PC-3 (cell line): Measurements from ENCODE around the gene CIB4.

Experiments used
- EZH2 ChIP-seq: fragments of 300-600 bp; sonication (generic); IDR thresholded peaks from one replicate; pipeline ENCODE4 v1.6.1; 2017; ENCODE audit warnings: antibody characterized with exemption, mild to moderate bottlenecking, low read length; ENCODE audit not compliant: unreplicated experiment
- EZH2phosphoT487 ChIP-seq: fragments of 300-600 bp; sonication (generic); IDR thresholded peaks from 2 replicates; pipeline ENCODE4 v1.6.1; 2018; ENCODE audit warnings: mild to moderate bottlenecking, antibody characterized with exemption, low read length, borderline replicate concordance
- TF ChIP-seq, protein P1 (sequence below): fragments of 300-600 bp; sonication (generic); conservative IDR thresholded peaks from 2 replicates; pipeline ENCODE4 v1.5.1; 2017; ENCODE audit warnings: antibody characterized with exemption, low read depth, mild to moderate bottlenecking, low read length

DNA sequence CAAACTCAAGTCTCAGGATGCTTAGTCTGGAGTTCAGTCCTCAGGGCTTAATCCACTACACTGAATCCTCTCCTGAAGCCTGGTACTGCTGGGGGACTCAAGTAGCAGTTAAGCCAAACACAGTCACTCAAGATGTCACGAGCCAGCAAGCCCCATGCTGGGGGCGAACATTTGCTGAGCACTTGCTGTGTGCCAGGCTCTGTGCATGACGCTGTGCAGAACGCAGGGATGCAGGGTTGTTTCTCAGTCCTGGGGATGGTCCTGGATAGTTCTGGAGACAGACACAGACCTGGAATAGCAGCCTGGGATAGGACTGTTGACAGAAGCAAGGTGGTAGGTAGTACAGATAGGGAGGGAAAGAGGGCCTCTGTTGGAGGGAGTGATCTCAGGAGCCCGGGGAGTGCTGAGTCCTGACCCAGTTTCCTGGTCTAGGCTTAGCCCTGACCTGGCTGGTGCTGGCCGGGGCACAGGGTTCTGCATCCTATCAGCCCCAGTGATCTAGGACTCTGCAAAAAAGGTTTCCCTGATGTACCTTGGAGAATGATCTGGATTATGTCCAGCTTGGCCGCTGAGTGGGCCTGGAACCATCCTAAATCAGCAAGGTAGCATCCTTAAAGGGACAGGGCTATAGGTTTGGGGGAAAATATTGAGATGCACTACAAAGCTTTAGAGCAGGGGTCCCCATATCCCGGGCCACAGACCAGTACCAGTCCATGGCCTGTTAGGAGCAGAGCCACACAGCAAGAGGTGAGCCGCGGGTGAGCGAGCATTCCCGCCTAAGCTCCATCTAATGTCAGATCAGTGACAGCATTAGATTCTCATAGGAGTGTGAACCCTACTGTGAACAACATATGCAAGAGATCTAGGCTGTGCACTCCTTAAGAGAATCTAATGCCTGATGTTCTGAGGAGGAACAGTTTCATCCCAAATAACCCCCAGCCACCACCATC is 108.6 kb downstream of the CIB4 start:
- TF ChIP-seq, protein P1, sequence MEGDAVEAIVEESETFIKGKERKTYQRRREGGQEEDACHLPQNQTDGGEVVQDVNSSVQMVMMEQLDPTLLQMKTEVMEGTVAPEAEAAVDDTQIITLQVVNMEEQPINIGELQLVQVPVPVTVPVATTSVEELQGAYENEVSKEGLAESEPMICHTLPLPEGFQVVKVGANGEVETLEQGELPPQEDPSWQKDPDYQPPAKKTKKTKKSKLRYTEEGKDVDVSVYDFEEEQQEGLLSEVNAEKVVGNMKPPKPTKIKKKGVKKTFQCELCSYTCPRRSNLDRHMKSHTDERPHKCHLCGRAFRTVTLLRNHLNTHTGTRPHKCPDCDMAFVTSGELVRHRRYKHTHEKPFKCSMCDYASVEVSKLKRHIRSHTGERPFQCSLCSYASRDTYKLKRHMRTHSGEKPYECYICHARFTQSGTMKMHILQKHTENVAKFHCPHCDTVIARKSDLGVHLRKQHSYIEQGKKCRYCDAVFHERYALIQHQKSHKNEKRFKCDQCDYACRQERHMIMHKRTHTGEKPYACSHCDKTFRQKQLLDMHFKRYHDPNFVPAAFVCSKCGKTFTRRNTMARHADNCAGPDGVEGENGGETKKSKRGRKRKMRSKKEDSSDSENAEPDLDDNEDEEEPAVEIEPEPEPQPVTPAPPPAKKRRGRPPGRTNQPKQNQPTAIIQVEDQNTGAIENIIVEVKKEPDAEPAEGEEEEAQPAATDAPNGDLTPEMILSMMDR, result no peak
- TF ChIP-seq EZH2 (no peak), EZH2phosphoT487 (no peak)
